Measurements from ENCODE around the gene TRDN. TPM values are rescaled to one million over a fixed set of nuclear protein-coding genes. Genes with fewer than 3 reads are reported as not detected.

Gene TRDN
- polyA plus RNA-seq, 1 experiment, result not detected

GRCh38 chr6:123168892-123169773 lies 467.6 kb downstream of the TRDN start:
- Histone ChIP-seq H3K4me3 (ENCODE audit: low read depth, low read length) (no peak overlapping the region), H3K36me3 (ENCODE audit: control insufficient read depth, insufficient read depth, low read length) (no peaks in the 10 kb centered on the region), H3K27me3 (ENCODE audit: control insufficient read depth, insufficient read depth, low read length) (no peaks in the 10 kb centered on the region)
- no peak for DNase-seq (ENCODE audit: low read depth)
- ChIA-PET CTCF (no interaction called here), POLR2A (no interaction called here)
- no peak for TF ChIP-seq CTCF (IDR thresholded peaks at IDR 0.05; ENCODE audit: insufficient read depth, low read depth, low read length)

GRCh38 chr6:123168466-123168865 lies 468.3 kb downstream of the TRDN start:
- no peak for TF ChIP-seq CTCF (IDR thresholded peaks at IDR 0.05; ENCODE audit: insufficient read depth, low read depth, low read length)
- ChIA-PET POLR2A (no interaction called here), CTCF (no interaction called here)
- Histone ChIP-seq H3K4me3 (ENCODE audit: low read depth, low read length) (no peak overlapping the region), H3K27me3 (ENCODE audit: control insufficient read depth, insufficient read depth, low read length) (no peaks in the 10 kb centered on the region), H3K36me3 (ENCODE audit: control insufficient read depth, insufficient read depth, low read length) (no peaks in the 10 kb centered on the region)
- DNase-seq (ENCODE audit: low read depth), result no peak

Other genes starting within 250 kb of the TRDN start
- gene NKAIN2, start 166.9 kb upstream of the TRDN start, polyA plus RNA-seq (2011; rRNA removed), result not detected in 2 replicates